ENCODE results near the gene TRIM42. TPM values are rescaled to one million over a fixed set of nuclear protein-coding genes. Genes with fewer than 3 reads are reported as not detected.
A peak's percentile ranks its signal among the peaks of the same experiment; 100 is the strongest.

TRIM42 gene
- total RNA-seq, 4 donors from 2014 or later, result not detected

DNA sequence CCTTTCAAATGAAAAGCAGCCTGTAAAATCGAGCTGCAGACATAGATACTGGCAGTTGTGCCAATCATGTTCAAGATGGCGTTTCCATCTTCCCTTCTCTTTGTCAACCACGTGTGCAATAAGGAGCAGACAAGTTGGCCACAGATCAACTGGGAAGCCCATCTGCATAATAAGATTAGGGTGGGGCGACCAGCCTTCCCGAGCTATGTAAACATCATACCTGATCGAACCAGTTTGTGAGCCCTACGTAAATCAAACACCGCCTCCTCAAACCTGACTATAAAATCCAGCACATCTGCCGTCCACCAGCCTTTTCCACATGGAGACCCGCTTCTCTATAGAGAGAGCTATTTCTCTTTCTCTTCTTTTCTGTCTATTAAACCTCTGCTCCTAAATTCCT is 37.2 kb downstream of the TRIM42 start:
- Histone ChIP-seq H3K36me3 (no peaks in the 10 kb centered on the region), H3K4me3 (no peak overlapping the region), H3K9me3 (no peaks in the 10 kb centered on the region), H3K27me3 (no peaks in the 10 kb centered on the region), H3K4me1 (peaks cover 15% of the 10 kb centered on the region), H3K27ac (no peak overlapping the region)
- 50% methylated on average over 10 of the region's 10 CpGs for WGBS
- TF ChIP-seq POLR2AphosphoS5 (IDR thresholded peaks at IDR 0.05) (no peak), EP300 (IDR thresholded peaks at IDR 0.05) (no peak), POLR2A (IDR thresholded peaks at IDR 0.05) (no peak)
- TF ChIP-seq, protein P1, sequence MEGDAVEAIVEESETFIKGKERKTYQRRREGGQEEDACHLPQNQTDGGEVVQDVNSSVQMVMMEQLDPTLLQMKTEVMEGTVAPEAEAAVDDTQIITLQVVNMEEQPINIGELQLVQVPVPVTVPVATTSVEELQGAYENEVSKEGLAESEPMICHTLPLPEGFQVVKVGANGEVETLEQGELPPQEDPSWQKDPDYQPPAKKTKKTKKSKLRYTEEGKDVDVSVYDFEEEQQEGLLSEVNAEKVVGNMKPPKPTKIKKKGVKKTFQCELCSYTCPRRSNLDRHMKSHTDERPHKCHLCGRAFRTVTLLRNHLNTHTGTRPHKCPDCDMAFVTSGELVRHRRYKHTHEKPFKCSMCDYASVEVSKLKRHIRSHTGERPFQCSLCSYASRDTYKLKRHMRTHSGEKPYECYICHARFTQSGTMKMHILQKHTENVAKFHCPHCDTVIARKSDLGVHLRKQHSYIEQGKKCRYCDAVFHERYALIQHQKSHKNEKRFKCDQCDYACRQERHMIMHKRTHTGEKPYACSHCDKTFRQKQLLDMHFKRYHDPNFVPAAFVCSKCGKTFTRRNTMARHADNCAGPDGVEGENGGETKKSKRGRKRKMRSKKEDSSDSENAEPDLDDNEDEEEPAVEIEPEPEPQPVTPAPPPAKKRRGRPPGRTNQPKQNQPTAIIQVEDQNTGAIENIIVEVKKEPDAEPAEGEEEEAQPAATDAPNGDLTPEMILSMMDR (IDR thresholded peaks at IDR 0.05), result no peak
- DNase-seq (ENCODE audit: low spot score in 2 of 2), result no peak

DNA sequence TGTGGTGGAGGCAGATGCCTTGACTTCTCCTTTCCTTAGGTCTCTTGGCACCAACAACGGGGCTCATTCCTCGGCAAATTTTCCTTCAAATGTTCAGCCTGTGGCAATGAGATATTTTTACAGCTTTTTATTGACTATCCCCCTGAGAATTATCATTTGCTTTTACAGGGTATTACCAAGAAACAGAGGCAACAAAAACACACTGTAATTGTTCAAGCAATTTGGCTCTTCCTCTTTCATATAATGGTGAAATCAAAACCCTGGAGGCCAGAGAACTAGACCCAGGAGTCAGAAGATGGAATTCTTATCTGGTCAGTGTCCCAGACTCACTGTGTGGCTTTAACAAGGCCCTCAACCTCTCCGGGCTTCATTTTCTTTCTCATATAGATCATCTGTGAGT is 40.1 kb downstream of the TRIM42 start:
- DNase-seq (ENCODE audit: low spot score in 2 of 2), result no peak
- Histone ChIP-seq H3K9me3 (no peaks in the 10 kb centered on the region), H3K27ac (peak overlapping the region; percentile 63), H3K27me3 (no peaks in the 10 kb centered on the region), H3K36me3 (no peaks in the 10 kb centered on the region), H3K4me1 (peaks cover 15% of the 10 kb centered on the region), H3K4me3 (no peak overlapping the region)
- TF ChIP-seq, protein P1 (IDR thresholded peaks at IDR 0.05), result no peak
- TF ChIP-seq EP300 (IDR thresholded peaks at IDR 0.05) (no peak), POLR2AphosphoS5 (IDR thresholded peaks at IDR 0.05) (no peak), POLR2A (IDR thresholded peaks at IDR 0.05) (no peak)
- 58% methylated on average over 3 of the region's 3 CpGs for WGBS

GRCh38 chr3:140719841-140720614 is 42.2 kb downstream of the TRIM42 start:
- H3K27ac ChIP-seq, result peak overlapping the region; percentile 63
- no peak for TF ChIP-seq POLR2A (IDR thresholded peaks at IDR 0.05)
- TF ChIP-seq, protein P1 (IDR thresholded peaks at IDR 0.05), result no peak
- TF ChIP-seq EP300 (IDR thresholded peaks at IDR 0.05), result no peak
- TF ChIP-seq POLR2AphosphoS5 (IDR thresholded peaks at IDR 0.05), result peak in 2 of 3 donors; percentile 53 to 84
- H3K4me3 ChIP-seq, result no peak overlapping the region
- H3K9me3 ChIP-seq, result no peaks in the 10 kb centered on the region
- no peaks in the 10 kb centered on the region for H3K27me3 ChIP-seq
- 76% methylated on average over 5 of the region's 5 CpGs for WGBS
- peaks cover 15% of the 10 kb centered on the region for H3K4me1 ChIP-seq
- no peaks in the 10 kb centered on the region for H3K36me3 ChIP-seq
- no peak for DNase-seq (ENCODE audit: low spot score in 2 of 2)

- Histone ChIP-seq H3K4me3 (no peak overlapping the region), H3K4me1 (peaks cover 10% of the 10 kb centered on the region), H3K9me3 (no peaks in the 10 kb centered on the region), H3K27ac (no peak overlapping the region), H3K36me3 (no peaks in the 10 kb centered on the region), H3K27me3 (no peaks in the 10 kb centered on the region)
- TF ChIP-seq POLR2A (IDR thresholded peaks at IDR 0.05) (no peak), EP300 (IDR thresholded peaks at IDR 0.05) (no peak), POLR2AphosphoS5 (IDR thresholded peaks at IDR 0.05) (no peak)
- TF ChIP-seq, protein P1 (IDR thresholded peaks at IDR 0.05), result no peak
- WGBS, result 82% methylated on average over 3 of the region's 3 CpGs
- DNase-seq (ENCODE audit: low spot score in 2 of 2), result no peak
Measured at GRCh38 chr3:140723576-140723975, 45.7 kb downstream of the TRIM42 start.

DNA sequence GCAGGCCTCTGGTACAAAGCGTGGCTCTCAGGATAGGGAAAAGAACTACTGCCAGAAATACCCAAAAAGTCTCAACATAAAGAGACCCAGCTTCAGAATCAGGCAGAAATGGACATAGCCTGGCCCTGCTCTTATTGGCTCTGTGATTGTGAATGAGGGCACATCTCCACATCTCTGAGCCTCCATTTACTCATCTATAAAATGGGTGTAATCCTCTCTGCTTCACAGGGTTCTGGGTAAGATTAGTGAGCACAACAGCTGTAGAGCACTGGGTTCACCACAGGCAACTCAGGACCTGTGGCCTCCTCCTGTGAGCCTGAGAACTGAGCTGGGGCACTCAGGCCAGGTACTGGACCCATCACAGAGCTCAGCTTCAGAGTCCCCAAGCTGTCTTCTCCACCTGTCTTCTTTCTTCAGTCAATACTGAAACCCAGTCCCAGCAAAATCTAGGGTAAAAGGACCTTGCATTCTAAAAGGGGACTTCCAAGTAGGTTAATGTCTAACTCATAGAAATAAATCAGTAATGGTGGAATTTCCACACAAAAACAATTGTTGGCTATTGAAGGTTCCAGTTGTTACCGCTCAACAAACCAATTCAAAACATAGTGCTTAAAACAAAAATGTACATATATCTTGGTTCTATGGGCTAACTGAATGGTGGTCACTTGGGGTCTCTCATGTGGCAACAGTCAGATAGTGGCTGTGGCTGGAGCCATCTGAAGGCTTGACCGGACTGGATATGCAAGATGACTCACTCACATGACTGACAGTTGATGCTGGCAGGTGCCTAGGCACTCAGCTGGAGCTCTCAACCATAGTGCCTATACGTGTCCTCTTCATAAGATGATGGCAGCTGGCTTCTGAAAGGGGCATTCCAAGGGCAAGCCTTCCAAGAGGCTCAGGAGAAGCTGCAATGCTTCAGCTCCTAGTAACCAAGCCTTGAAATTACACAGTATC is 47.3 kb downstream of the TRIM42 start:
- Histone ChIP-seq H3K27ac (no peak overlapping the region), H3K27me3 (no peaks in the 10 kb centered on the region), H3K36me3 (no peaks in the 10 kb centered on the region), H3K4me1 (no peaks in the 10 kb centered on the region), H3K9me3 (no peaks in the 10 kb centered on the region), H3K4me3 (no peak overlapping the region)
- WGBS, result 90% methylated on average over 4 of the region's 4 CpGs
- no peak for DNase-seq (ENCODE audit: low spot score in 2 of 2)
- TF ChIP-seq, protein P1 (IDR thresholded peaks at IDR 0.05), result no peak
- TF ChIP-seq EP300 (IDR thresholded peaks at IDR 0.05) (no peak), POLR2A (IDR thresholded peaks at IDR 0.05) (no peak), POLR2AphosphoS5 (IDR thresholded peaks at IDR 0.05) (no peak)

Data from suprapubic skin (tissue), 4 donors.